GM23248 (cell line): ENCODE results near the gene TIGD1. TPM values are rescaled to one million over a fixed set of nuclear protein-coding genes. Genes with fewer than 3 reads are reported as not detected.

Source experiments
- DNase-seq: peaks from one replicate; pipeline ENCODE4 v3.0.0-alpha.2; 2015
- H2AFZ ChIP-seq: fragments of 200-600 bp; sonication (generic); 2 replicates; pipeline ENCODE4 v1.6.1; 2016; ENCODE audit warnings: antibody characterized with exemption
- H3F3A ChIP-seq: fragments of 200-600 bp; sonication (generic); 2 replicates; pipeline ENCODE4 v1.6.1; 2016; ENCODE audit warnings: mild to moderate bottlenecking, antibody characterized with exemption, mixed run types; ENCODE audit not compliant: insufficient read depth
- H3K27ac ChIP-seq: fragments of 200-600 bp; sonication (generic); 2 replicates; pipeline ENCODE4 v1.5.1; 2016; ENCODE audit warnings: mild to moderate bottlenecking
- H3K27me3 ChIP-seq: fragments of 200-600 bp; sonication (generic); replicated peaks from 2 replicates; pipeline ENCODE4 v1.6.1; 2016; ENCODE audit warnings: mild to moderate bottlenecking; ENCODE audit not compliant: insufficient read depth
- H3K36me3 ChIP-seq: fragments of 200-600 bp; sonication (generic); 2 replicates; pipeline ENCODE4 v1.6.1; 2016; ENCODE audit warnings: low read depth, mild to moderate bottlenecking
- H3K4me1 ChIP-seq: fragments of 200-600 bp; sonication (generic); 2 replicates; pipeline ENCODE4 v1.6.1; 2016; ENCODE audit warnings: mild to moderate bottlenecking; ENCODE audit not compliant: insufficient read depth
- H3K4me2 ChIP-seq: fragments of 200-600 bp; sonication (generic); one replicate; pipeline ENCODE4 v1.6.1; 2016; ENCODE audit warnings: mild to moderate bottlenecking; ENCODE audit not compliant: unreplicated experiment
- H3K4me3 ChIP-seq: fragments of 200-600 bp; sonication (generic); 2 replicates; pipeline ENCODE4 v1.5.1; 2016; ENCODE audit warnings: mild to moderate bottlenecking
- H3K79me2 ChIP-seq: fragments of 200-600 bp; sonication (generic); 2 replicates; pipeline ENCODE4 v1.6.1; 2016; ENCODE audit warnings: mild to moderate bottlenecking; ENCODE audit not compliant: insufficient read depth
- H3K9ac ChIP-seq: fragments of 200-600 bp; sonication (generic); 2 replicates; pipeline ENCODE4 v1.6.1; 2016; ENCODE audit warnings: mild to moderate bottlenecking
- H3K9me2 ChIP-seq: fragments of 200-600 bp; sonication (generic); 2 replicates; pipeline ENCODE4 v1.6.1; 2016; ENCODE audit warnings: mixed run types, mild to moderate bottlenecking, moderate library complexity; ENCODE audit not compliant: insufficient read depth
- H3K9me3 ChIP-seq: fragments of 200-600 bp; sonication (generic); one replicate; pipeline ENCODE4 v1.6.1; 2017; ENCODE audit warnings: low read depth
- H4K20me1 ChIP-seq: fragments of 200-600 bp; sonication (generic); 2 replicates; pipeline ENCODE4 v1.6.0; 2016; ENCODE audit not compliant: insufficient read depth
- EZH2 ChIP-seq: fragments of 200-600 bp; sonication (generic); IDR thresholded peaks from 2 replicates; pipeline ENCODE4 v1.6.1; 2018; ENCODE audit warnings: antibody characterized with exemption, mild to moderate bottlenecking; ENCODE audit not compliant: insufficient read depth, poor library complexity, severe bottlenecking
- EZH2phosphoT487 ChIP-seq: fragments of 200-600 bp; sonication (generic); IDR thresholded peaks from 2 replicates; pipeline ENCODE4 v1.6.1; 2018; ENCODE audit warnings: antibody characterized with exemption, moderate library complexity, mild to moderate bottlenecking, low read depth; ENCODE audit not compliant: insufficient read depth
- WGBS, 2 experiments: methylation state at CpG; one replicate each; pipeline ENCODE4 v1.1.6; 2015 to 2017; ENCODE audit warnings: low lambda C conversion rate in 2 of 2, low coverage in 1 of 2; ENCODE audit errors: missing lambda C conversion rate in 2 of 2; 5-methylcytosine and 5-hydroxymethylcytosine counted together
- in situ Hi-C: fragments of 300-500 bp; cut with MboI; formaldehyde crosslinking; loops from 2 replicates; pipeline ENCODE4 v1.15.0; 2020
- polyA plus RNA-seq: library from polyadenylated mRNA; unstranded; fragments of >200 nt; fragmentation: Nextera tagmentation; extraction: Ambion mirVana; gene quantifications from 2 replicates; pipeline ENCODE4 v1.2.1, GENCODE V29; 2016
- total RNA-seq: library from RNA; depleted of rRNA; stranded (reverse); fragments of >200 nt; shearing (Covaris generic); gene quantifications from 2 replicates; pipeline ENCODE4 v1.2.3, GENCODE V29; 2014; rRNA removed

TIGD1 gene
- total and polyA plus RNA-seq, 2 experiments from 2014 or later, result 3.6 to 4.3 TPM

DNA sequence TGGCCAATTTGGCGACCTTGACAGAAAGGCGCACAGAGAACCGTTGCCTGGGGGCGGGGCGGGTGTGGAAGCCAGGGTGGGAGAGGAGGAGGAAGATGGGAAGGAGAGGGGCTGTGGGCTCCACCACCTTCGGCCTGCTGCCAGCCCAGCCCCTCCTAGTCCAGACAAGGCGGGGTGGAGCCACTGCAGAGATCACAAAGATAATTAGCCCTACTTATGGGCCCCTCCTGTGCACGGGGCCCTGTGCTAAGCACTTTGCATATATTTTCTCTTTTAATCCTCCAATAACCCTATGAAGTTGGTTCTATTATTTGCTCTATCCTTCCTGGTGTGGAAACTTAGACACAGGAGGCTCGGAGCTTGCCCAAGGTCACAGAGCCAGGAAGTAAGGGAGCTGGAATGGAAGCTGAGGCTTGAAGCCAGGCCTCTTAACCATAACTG, 49.0 kb downstream of the TIGD1 start:
- H4K20me1 ChIP-seq, result no peaks in the 10 kb centered on the region
- peaks cover 43% of the 10 kb centered on the region for H3K27me3 ChIP-seq

DNA sequence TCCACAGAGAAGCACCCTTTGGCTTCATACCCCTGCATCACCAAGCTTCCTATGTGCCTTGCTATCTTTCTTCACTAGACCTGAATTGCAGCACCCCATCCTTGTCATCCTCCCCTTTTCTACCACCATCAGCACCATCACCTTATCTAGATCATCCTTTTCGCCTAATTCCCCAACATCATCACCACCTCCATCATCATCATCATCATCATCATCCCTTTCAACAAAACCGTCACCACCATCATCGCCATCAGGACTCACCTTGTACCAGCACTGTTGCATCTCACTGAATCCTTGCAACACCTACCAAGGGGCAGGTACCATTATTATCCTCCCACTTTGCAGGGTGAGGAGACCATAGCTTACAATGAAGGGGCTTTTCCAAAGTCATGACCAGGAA, 51.9 kb downstream of the TIGD1 start:
- Histone ChIP-seq H3K79me2 (no peaks in the 10 kb centered on the region), H3K36me3 (no peaks in the 10 kb centered on the region), H3K4me3 (no peak overlapping the region), H3K4me2 (no peak overlapping the region), H3K27me3 (peaks cover 19% of the 10 kb centered on the region), H3K9me3 (no peaks in the 10 kb centered on the region), H3K9ac (no peak overlapping the region), H3K27ac (no peak overlapping the region), H3F3A (no peaks in the 10 kb centered on the region), H2AFZ (no peak overlapping the region), H4K20me1 (no peaks in the 10 kb centered on the region), H3K4me1 (no peaks in the 10 kb centered on the region), H3K9me2 (no peaks in the 10 kb centered on the region)
- WGBS, 2 experiments, result 66 to 68% methylated on average over 3 of the region's 3 CpGs
- in situ Hi-C loops, result no loop called here
- no peak for DNase-seq
- TF ChIP-seq EZH2 (no peak), EZH2phosphoT487 (no peak)

More for the DNA sequence above, 49.0 kb downstream of the TIGD1 start:
- TF ChIP-seq EZH2, result no peak
- TF ChIP-seq EZH2phosphoT487, result no peak
- in situ Hi-C loops, result no loop called here
- Histone ChIP-seq H3F3A (no peaks in the 10 kb centered on the region), H3K4me3 (no peak overlapping the region), H3K9me2 (no peaks in the 10 kb centered on the region), H3K36me3 (no peaks in the 10 kb centered on the region), H3K4me2 (no peak overlapping the region), H3K79me2 (no peaks in the 10 kb centered on the region), H2AFZ (no peak overlapping the region), H3K4me1 (no peaks in the 10 kb centered on the region), H3K9me3 (no peaks in the 10 kb centered on the region), H3K27ac (no peak overlapping the region), H3K9ac (no peak overlapping the region)
- DNase-seq, result no peak
- 67 to 69% methylated on average over 8 to 9 of the region's 9 CpGs for WGBS, 2 experiments

Other genes starting within 250 kb of the TIGD1 start
- gene ALPP, start 171.8 kb downstream of the TIGD1 start, total RNA-seq, result not detected in 2 replicates
- not detected in 2 replicates for gene ALPP, start 171.8 kb downstream of the TIGD1 start, polyA plus RNA-seq
- gene ALPG, start 143.7 kb downstream of the TIGD1 start, total RNA-seq, result not detected in 2 replicates
- not detected in 2 replicates for gene ALPG, start 143.7 kb downstream of the TIGD1 start, polyA plus RNA-seq
- not detected in 2 replicates for gene ALPI, start 94.4 kb downstream of the TIGD1 start, total RNA-seq
- not detected in 2 replicates for gene ALPI, start 94.4 kb downstream of the TIGD1 start, polyA plus RNA-seq
- 0.54 TPM in 1 of 2 replicates, not detected in the other for gene ECEL1, start 62.7 kb downstream of the TIGD1 start, total RNA-seq
- not detected in 2 replicates for gene ECEL1, start 62.7 kb downstream of the TIGD1 start, polyA plus RNA-seq
- not detected in 2 replicates for gene PRSS56, start 30.2 kb downstream of the TIGD1 start, total RNA-seq
- not detected in 2 replicates for gene PRSS56, start 30.2 kb downstream of the TIGD1 start, polyA plus RNA-seq
- gene CHRND, start 24.4 kb downstream of the TIGD1 start, total RNA-seq, result not detected in 2 replicates
- not detected in 2 replicates for gene CHRND, start 24.4 kb downstream of the TIGD1 start, polyA plus RNA-seq
- not detected in 2 replicates for gene CHRNG, start 10.9 kb downstream of the TIGD1 start, total RNA-seq
- gene CHRNG, start 10.9 kb downstream of the TIGD1 start, polyA plus RNA-seq, result not detected in 2 replicates
- gene EIF4E2, start 132 bp upstream of the TIGD1 start, total RNA-seq, result 82.8 and 98.5 TPM in 2 replicates
- gene EIF4E2, start 132 bp upstream of the TIGD1 start, polyA plus RNA-seq, result 147 and 150 TPM in 2 replicates
- gene EFHD1, start 83.0 kb upstream of the TIGD1 start, total RNA-seq, result not detected in 2 replicates
- gene EFHD1, start 83.0 kb upstream of the TIGD1 start, polyA plus RNA-seq, result not detected in 2 replicates
- gene GIGYF2, start 146.8 kb upstream of the TIGD1 start, total RNA-seq, result 35.2 and 69.0 TPM in 2 replicates
- gene GIGYF2, start 146.8 kb upstream of the TIGD1 start, polyA plus RNA-seq, result 26.1 and 27.2 TPM in 2 replicates
- gene KCNJ13, start 226.0 kb upstream of the TIGD1 start, total RNA-seq, result not detected in 2 replicates
- 0.16 and 0.21 TPM in 2 replicates for gene KCNJ13, start 226.0 kb upstream of the TIGD1 start, polyA plus RNA-seq